ENCODE measurements around the gene IQSEC3.

IQSEC3 gene

DNA sequence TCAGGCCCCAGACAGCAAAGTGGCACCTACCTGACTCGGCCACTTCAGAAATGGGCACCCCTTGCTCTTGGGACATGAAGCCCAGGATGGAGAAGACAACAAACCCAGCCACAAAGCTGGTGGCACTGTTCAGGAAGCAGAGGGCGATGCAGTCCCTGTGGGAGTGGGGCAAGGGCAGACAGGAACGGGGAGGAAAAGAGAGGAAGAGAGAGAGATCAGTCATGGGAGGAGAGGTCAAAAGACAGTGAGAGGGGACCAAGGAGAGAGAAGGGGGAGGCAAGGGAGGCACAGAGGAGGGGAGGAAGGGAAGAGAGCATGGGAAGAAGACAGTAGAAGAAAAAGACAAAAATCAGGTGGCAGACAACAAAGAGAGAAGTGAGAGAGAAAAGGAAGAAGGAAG is 130.8 kb downstream of the IQSEC3 start (continued):
- TF ChIP-seq, protein P1, sequence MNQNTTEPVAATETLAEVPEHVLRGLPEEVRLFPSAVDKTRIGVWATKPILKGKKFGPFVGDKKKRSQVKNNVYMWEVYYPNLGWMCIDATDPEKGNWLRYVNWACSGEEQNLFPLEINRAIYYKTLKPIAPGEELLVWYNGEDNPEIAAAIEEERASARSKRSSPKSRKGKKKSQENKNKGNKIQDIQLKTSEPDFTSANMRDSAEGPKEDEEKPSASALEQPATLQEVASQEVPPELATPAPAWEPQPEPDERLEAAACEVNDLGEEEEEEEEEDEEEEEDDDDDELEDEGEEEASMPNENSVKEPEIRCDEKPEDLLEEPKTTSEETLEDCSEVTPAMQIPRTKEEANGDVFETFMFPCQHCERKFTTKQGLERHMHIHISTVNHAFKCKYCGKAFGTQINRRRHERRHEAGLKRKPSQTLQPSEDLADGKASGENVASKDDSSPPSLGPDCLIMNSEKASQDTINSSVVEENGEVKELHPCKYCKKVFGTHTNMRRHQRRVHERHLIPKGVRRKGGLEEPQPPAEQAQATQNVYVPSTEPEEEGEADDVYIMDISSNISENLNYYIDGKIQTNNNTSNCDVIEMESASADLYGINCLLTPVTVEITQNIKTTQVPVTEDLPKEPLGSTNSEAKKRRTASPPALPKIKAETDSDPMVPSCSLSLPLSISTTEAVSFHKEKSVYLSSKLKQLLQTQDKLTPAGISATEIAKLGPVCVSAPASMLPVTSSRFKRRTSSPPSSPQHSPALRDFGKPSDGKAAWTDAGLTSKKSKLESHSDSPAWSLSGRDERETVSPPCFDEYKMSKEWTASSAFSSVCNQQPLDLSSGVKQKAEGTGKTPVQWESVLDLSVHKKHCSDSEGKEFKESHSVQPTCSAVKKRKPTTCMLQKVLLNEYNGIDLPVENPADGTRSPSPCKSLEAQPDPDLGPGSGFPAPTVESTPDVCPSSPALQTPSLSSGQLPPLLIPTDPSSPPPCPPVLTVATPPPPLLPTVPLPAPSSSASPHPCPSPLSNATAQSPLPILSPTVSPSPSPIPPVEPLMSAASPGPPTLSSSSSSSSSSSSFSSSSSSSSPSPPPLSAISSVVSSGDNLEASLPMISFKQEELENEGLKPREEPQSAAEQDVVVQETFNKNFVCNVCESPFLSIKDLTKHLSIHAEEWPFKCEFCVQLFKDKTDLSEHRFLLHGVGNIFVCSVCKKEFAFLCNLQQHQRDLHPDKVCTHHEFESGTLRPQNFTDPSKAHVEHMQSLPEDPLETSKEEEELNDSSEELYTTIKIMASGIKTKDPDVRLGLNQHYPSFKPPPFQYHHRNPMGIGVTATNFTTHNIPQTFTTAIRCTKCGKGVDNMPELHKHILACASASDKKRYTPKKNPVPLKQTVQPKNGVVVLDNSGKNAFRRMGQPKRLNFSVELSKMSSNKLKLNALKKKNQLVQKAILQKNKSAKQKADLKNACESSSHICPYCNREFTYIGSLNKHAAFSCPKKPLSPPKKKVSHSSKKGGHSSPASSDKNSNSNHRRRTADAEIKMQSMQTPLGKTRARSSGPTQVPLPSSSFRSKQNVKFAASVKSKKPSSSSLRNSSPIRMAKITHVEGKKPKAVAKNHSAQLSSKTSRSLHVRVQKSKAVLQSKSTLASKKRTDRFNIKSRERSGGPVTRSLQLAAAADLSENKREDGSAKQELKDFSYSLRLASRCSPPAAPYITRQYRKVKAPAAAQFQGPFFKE (tag by site-specific recombination; IDR thresholded peaks at IDR 0.05; ENCODE audit: borderline replicate concordance), result 0 out of 2 replicates have a peak, but pooled peaks have one; percentile 52
- TF ChIP-seq ZNF629 (tag by site-specific recombination; IDR thresholded peaks at IDR 0.05) (no peak), ZNF623 (tag by site-specific recombination; IDR thresholded peaks at IDR 0.05) (no peak), ZNF785 (tag by site-specific recombination; IDR thresholded peaks at IDR 0.05) (no peak), ZNF311 (tag by site-specific recombination; IDR thresholded peaks at IDR 0.05; ENCODE audit: borderline replicate concordance) (no peak), ZNF521 (tag by site-specific recombination; IDR thresholded peaks at IDR 0.05) (no peak)

- Histone ChIP-seq H3K36me3 (ENCODE audit: control insufficient read depth in 2 of 2, insufficient read depth in 1 of 2, low read length in 2 of 2) (no peaks in the 10 kb centered on the region), H3K27ac (ENCODE audit: extremely low read depth, low read depth, low read length) (no peak overlapping the region), H3K4me3 (ENCODE audit: low read depth, low read length) (no peak overlapping the region), H3K9me3 (ENCODE audit: control insufficient read depth, insufficient read depth, low read depth, low read length) (no peaks in the 10 kb centered on the region), H3K4me1 (ENCODE audit: control insufficient read depth, insufficient read depth, low read length) (peaks cover 7% of the 10 kb centered on the region)
- no peak for TF ChIP-seq ZNF366 (tag by site-specific recombination; conservative IDR thresholded peaks at IDR 0.05)
- TF ChIP-seq ZIC2 (tag by site-specific recombination; IDR thresholded peaks at IDR 0.05), result no peak
- TF ChIP-seq ZNF639 (tag by site-specific recombination; IDR thresholded peaks at IDR 0.05), result no peak
- no peak for TF ChIP-seq ZNF416 (tag by site-specific recombination; IDR thresholded peaks at IDR 0.05)
- no peak for TF ChIP-seq ZNF623 (tag by site-specific recombination; IDR thresholded peaks at IDR 0.05)
- no peak for TF ChIP-seq ZNF24 (tag by site-specific recombination; IDR thresholded peaks at IDR 0.05)
- TF ChIP-seq, protein P2, sequence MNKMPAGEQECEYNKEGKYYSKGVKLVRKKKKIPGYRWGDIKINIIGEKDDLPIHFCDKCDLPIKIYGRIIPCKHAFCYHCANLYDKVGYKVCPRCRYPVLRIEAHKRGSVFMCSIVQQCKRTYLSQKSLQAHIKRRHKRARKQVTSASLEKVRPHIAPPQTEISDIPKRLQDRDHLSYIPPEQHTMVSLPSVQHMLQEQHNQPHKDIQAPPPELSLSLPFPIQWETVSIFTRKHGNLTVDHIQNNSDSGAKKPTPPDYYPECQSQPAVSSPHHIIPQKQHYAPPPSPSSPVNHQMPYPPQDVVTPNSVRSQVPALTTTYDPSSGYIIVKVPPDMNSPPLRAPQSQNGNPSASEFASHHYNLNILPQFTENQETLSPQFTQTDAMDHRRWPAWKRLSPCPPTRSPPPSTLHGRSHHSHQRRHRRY (tag by site-specific recombination; IDR thresholded peaks at IDR 0.05), result no peak
- TF ChIP-seq ZFP41 (tag by site-specific recombination; IDR thresholded peaks at IDR 0.05; ENCODE audit: borderline replicate concordance), result no peak
- TF ChIP-seq ZSCAN23 (tag by site-specific recombination; IDR thresholded peaks at IDR 0.05), result no peak
- TF ChIP-seq ZBTB11 (tag by site-specific recombination; conservative IDR thresholded peaks at IDR 0.05; ENCODE audit: low read depth), result no peak
- TF ChIP-seq, protein P3, sequence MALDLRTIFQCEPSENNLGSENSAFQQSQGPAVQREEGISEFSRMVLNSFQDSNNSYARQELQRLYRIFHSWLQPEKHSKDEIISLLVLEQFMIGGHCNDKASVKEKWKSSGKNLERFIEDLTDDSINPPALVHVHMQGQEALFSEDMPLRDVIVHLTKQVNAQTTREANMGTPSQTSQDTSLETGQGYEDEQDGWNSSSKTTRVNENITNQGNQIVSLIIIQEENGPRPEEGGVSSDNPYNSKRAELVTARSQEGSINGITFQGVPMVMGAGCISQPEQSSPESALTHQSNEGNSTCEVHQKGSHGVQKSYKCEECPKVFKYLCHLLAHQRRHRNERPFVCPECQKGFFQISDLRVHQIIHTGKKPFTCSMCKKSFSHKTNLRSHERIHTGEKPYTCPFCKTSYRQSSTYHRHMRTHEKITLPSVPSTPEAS (tag by site-specific recombination; IDR thresholded peaks at IDR 0.05), result no peak
- TF ChIP-seq, protein P4, sequence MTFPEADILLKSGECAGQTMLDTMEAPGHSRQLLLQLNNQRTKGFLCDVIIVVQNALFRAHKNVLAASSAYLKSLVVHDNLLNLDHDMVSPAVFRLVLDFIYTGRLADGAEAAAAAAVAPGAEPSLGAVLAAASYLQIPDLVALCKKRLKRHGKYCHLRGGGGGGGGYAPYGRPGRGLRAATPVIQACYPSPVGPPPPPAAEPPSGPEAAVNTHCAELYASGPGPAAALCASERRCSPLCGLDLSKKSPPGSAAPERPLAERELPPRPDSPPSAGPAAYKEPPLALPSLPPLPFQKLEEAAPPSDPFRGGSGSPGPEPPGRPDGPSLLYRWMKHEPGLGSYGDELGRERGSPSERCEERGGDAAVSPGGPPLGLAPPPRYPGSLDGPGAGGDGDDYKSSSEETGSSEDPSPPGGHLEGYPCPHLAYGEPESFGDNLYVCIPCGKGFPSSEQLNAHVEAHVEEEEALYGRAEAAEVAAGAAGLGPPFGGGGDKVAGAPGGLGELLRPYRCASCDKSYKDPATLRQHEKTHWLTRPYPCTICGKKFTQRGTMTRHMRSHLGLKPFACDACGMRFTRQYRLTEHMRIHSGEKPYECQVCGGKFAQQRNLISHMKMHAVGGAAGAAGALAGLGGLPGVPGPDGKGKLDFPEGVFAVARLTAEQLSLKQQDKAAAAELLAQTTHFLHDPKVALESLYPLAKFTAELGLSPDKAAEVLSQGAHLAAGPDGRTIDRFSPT (tag by site-specific recombination; IDR thresholded peaks at IDR 0.05), result no peak
- no peak for TF ChIP-seq ZNF114 (tag by site-specific recombination; IDR thresholded peaks at IDR 0.05)
- TF ChIP-seq ZNF239 (tag by site-specific recombination; IDR thresholded peaks at IDR 0.05), result no peak
- ChIA-PET POLR2A (interaction anchor here (1.0 to 1.4 kb wide), 2 partner anchors 22 to 26 kb away, joined by 3 read pairs; no protein-coding TSS in a partner anchor), CTCF (interaction anchor here (1.0 to 1.8 kb wide), 3 partner anchors 8 to 45 kb away, joined by 3 to 7 read pairs (median 4); no protein-coding TSS in a partner anchor)
These were observed 131.5 kb downstream of the IQSEC3 start for GRCh38 chr12:197911-198695.
